ENCODE data around the gene EXOC4. TPM values are rescaled to one million over a fixed set of nuclear protein-coding genes. Genes with fewer than 3 reads are reported as not detected.

EXOC4 gene
- total and polyA plus RNA-seq, 2 donors (not counting 3 experiments of a cell fraction or from before 2014, with no cell fraction given) = 20.3 to 73.1 TPM

DNA sequence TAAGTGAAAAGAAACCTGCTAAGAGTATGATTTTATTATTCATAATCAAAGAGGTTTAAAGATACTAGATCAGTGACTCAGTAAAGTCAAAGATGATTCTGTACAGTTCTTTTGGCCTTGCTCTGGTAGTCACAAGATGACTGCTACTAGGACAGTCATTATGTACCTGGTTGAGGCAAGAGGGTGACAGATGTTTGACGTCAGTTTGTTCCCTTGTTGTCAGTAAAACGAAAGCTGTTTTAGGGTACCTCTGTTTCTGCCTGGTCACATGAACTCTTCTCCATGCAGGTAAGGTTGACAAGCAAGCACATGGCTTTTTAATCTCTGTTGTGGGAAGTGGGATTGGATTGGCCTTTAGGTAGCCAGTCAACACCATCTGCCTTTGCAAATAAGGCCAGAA lies 308.0 kb downstream of the EXOC4 start:
- H3K36me3 ChIP-seq (ENCODE audit: control insufficient read depth in 2 of 2, extremely low read depth in 1 of 2, insufficient read depth in 2 of 2, low read length in 2 of 2) = no peaks in the 10 kb centered on the region
- intact Hi-C loops (cut with micrococcal nuclease) (loop anchor here (5.0 kb wide), 2 partner anchors 291 to 431 kb away; no protein-coding TSS in a partner anchor), dilution Hi-C loops (cut with MboI; ENCODE audit: extremely low pct_ligation_motif_present, low sequenced_read_pairs) (no loop called here)
- ChIA-PET CTCF (no interaction called here), POLR2A (no interaction called here)
- H3K27ac ChIP-seq (ENCODE audit: insufficient read depth, low read depth, low read length) = no peak overlapping the region
- no peak overlapping the region for H3K4me3 ChIP-seq (replicated peaks in 1 of 3; ENCODE audit: insufficient read depth in 1 of 3, low read depth in 1 of 3, low read length in 3 of 3)
- H3K4me1 ChIP-seq (ENCODE audit: control insufficient read depth, extremely low read depth, insufficient read depth, low read length) = no peaks in the 10 kb centered on the region
- H3K4me2 ChIP-seq (ENCODE audit: insufficient read depth, low read length) = no peak overlapping the region
- no peak overlapping the region for H2AFZ ChIP-seq (ENCODE audit: low read depth, low read length)
- H3K27me3 ChIP-seq (ENCODE audit: control insufficient read depth in 2 of 2, insufficient read depth in 2 of 2, low read length in 2 of 2) = no peaks in the 10 kb centered on the region
- BruUV-seq (replicated peaks) = no TSS peak
- FAIRE-seq = no peak
- H4K20me1 ChIP-seq (replicated peaks; ENCODE audit: control insufficient read depth, extremely low read depth, insufficient read depth, low read length) = no peaks in the 10 kb centered on the region
- no peaks in the 10 kb centered on the region for H3K9me1 ChIP-seq (replicated peaks; ENCODE audit: control insufficient read depth, extremely low read depth, insufficient read depth, low read length)
- H3K9me3 ChIP-seq (replicated peaks; ENCODE audit: control insufficient read depth, insufficient read depth, low read length) = no peaks in the 10 kb centered on the region
- DNase-seq (ENCODE audit: low read depth, low spot score) = no peak
- H3K79me2 ChIP-seq (ENCODE audit: control insufficient read depth, insufficient read depth, low read length) = no peaks in the 10 kb centered on the region
- H3K9ac ChIP-seq (replicated peaks; ENCODE audit: extremely low read depth, insufficient read depth, low read length) = no peak overlapping the region
- TF ChIP-seq POLR2A (IDR thresholded peaks at IDR 0.05; ENCODE audit: low read depth, low read length) (no peak), EZH2 (IDR thresholded peaks at IDR 0.05; ENCODE audit: borderline replicate concordance, low read depth, low read length, severe bottlenecking) (no peak), JUN (IDR thresholded peaks at IDR 0.05; ENCODE audit: borderline replicate concordance, insufficient read depth, insufficient read length, low read depth) (no peak), POLR2AphosphoS5 (IDR thresholded peaks at IDR 0.05; ENCODE audit: insufficient read depth, low read depth, low read length) (no peak), MYC (IDR thresholded peaks at IDR 0.05; ENCODE audit: low read depth, low read length) (no peak)
- TF ChIP-seq, protein P1, sequence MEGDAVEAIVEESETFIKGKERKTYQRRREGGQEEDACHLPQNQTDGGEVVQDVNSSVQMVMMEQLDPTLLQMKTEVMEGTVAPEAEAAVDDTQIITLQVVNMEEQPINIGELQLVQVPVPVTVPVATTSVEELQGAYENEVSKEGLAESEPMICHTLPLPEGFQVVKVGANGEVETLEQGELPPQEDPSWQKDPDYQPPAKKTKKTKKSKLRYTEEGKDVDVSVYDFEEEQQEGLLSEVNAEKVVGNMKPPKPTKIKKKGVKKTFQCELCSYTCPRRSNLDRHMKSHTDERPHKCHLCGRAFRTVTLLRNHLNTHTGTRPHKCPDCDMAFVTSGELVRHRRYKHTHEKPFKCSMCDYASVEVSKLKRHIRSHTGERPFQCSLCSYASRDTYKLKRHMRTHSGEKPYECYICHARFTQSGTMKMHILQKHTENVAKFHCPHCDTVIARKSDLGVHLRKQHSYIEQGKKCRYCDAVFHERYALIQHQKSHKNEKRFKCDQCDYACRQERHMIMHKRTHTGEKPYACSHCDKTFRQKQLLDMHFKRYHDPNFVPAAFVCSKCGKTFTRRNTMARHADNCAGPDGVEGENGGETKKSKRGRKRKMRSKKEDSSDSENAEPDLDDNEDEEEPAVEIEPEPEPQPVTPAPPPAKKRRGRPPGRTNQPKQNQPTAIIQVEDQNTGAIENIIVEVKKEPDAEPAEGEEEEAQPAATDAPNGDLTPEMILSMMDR (IDR thresholded peaks at IDR 0.05; ENCODE audit: extremely low read depth in 1 of 2, insufficient read depth in 1 of 2, low read depth in 1 of 2, low read length in 2 of 2) = no peak
- TF ChIP-seq, protein P2, sequence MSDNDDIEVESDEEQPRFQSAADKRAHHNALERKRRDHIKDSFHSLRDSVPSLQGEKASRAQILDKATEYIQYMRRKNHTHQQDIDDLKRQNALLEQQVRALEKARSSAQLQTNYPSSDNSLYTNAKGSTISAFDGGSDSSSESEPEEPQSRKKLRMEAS (IDR thresholded peaks at IDR 0.05; ENCODE audit: insufficient read depth, insufficient read length) = no peak
